ENCODE results near the gene FGF2.

The FGF2 gene

GRCh38 chr4:122917731-122918130 is 91.1 kb downstream of the FGF2 start:
- no peak overlapping the region for H3K27ac ChIP-seq (ENCODE audit: low read depth, low read length)

DNA sequence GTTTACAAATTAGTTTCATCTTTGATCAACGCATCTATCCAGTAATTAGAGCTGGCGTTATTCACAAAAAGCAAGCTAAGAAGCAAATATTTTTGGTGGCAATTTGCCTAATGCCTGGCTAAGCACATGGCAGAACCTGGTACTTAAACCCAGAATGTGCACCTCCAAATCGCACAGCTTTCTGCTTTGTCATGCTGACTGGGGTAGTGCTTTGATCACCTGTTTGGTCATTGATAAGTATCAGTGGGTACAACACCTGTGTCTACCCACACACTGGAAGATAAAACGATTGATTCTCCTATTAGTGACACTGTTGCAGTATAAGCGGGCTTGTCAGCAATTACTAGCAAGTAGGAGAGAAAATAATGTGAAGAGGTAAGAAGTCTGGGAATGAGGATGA is 93.8 kb downstream of the FGF2 start:
- Histone ChIP-seq H3K36me3 (ENCODE audit: control insufficient read depth, low read length) (no peaks in the 10 kb centered on the region; the same call in 1 of the 2 replicates), H3K4me1 (ENCODE audit: control insufficient read depth, low read length) (peaks cover 10% of the 10 kb centered on the region), H3K9me2 (replicated peaks; ENCODE audit: control insufficient read depth, low read length) (no peaks in the 10 kb centered on the region), H3K4me3 (ENCODE audit: low read length) (no peak overlapping the region), H3K79me2 (ENCODE audit: control insufficient read depth, low read length) (peaks cover 22% of the 10 kb centered on the region), H3K27me3 (ENCODE audit: control insufficient read depth, low read length) (no peaks in the 10 kb centered on the region), H3K27ac (ENCODE audit: low read depth, low read length) (no peak overlapping the region), H3F3A (ENCODE audit: control insufficient read depth, insufficient read depth) (peaks cover 8% of the 10 kb centered on the region), H3K4me2 (ENCODE audit: low read length) (no peak overlapping the region), H3K9me3 (ENCODE audit: control insufficient read depth, insufficient read depth, low read length) (no peaks in the 10 kb centered on the region), H4K20me1 (ENCODE audit: control insufficient read depth, insufficient read depth, low read depth, low read length) (peaks cover 4% of the 10 kb centered on the region; the same call in 1 of the 2 replicates)
- TF ChIP-seq EZH2phosphoT487 (IDR thresholded peaks at IDR 0.05; ENCODE audit: borderline replicate concordance, low read length) (no peak), CTCF (IDR thresholded peaks at IDR 0.05; ENCODE audit: low read depth, low read length, poor library complexity, severe bottlenecking) (no peak)

More at GRCh38 chr4:122917731-122918130, 91.1 kb downstream of the FGF2 start:
- Histone ChIP-seq H3K9me2 (replicated peaks; ENCODE audit: control insufficient read depth, low read length) (no peaks in the 10 kb centered on the region), H3K4me2 (ENCODE audit: low read length) (no peak overlapping the region), H3K9me3 (ENCODE audit: control insufficient read depth, insufficient read depth, low read length) (no peaks in the 10 kb centered on the region), H3K27me3 (ENCODE audit: control insufficient read depth, low read length) (no peaks in the 10 kb centered on the region), H3K79me2 (ENCODE audit: control insufficient read depth, low read length) (no peaks in the 10 kb centered on the region), H3K36me3 (ENCODE audit: control insufficient read depth, low read length) (peaks cover 3% of the 10 kb centered on the region; the same call in 1 of the 2 replicates), H3K4me3 (ENCODE audit: low read length) (no peak overlapping the region), H4K20me1 (ENCODE audit: control insufficient read depth, insufficient read depth, low read depth, low read length) (no peaks in the 10 kb centered on the region), H3F3A (ENCODE audit: control insufficient read depth, insufficient read depth) (no peaks in the 10 kb centered on the region), H3K4me1 (ENCODE audit: control insufficient read depth, low read length) (no peaks in the 10 kb centered on the region)
- TF ChIP-seq CTCF (IDR thresholded peaks at IDR 0.05; ENCODE audit: low read depth, low read length, poor library complexity, severe bottlenecking) = no peak
- TF ChIP-seq EZH2phosphoT487 (IDR thresholded peaks at IDR 0.05; ENCODE audit: borderline replicate concordance, low read length) = no peak

GRCh38 chr4:122921300-122921699 is 94.7 kb downstream of the FGF2 start:
- H4K20me1 ChIP-seq (ENCODE audit: control insufficient read depth, insufficient read depth, low read depth, low read length) = peaks cover 4% of the 10 kb centered on the region
- no peak overlapping the region for H3K27ac ChIP-seq (ENCODE audit: low read depth, low read length)
- TF ChIP-seq CTCF (IDR thresholded peaks at IDR 0.05; ENCODE audit: low read depth, low read length, poor library complexity, severe bottlenecking) (no peak), EZH2phosphoT487 (IDR thresholded peaks at IDR 0.05; ENCODE audit: borderline replicate concordance, low read length) (no peak)
- no peaks in the 10 kb centered on the region for H3K9me2 ChIP-seq (replicated peaks; ENCODE audit: control insufficient read depth, low read length)
- H3K27me3 ChIP-seq (ENCODE audit: control insufficient read depth, low read length) = no peaks in the 10 kb centered on the region
- H3K4me2 ChIP-seq (ENCODE audit: low read length) = peak overlapping the region; percentile 78
- peak overlapping the region; percentile 96 for H3K4me3 ChIP-seq (ENCODE audit: low read length)
- H3K4me1 ChIP-seq (ENCODE audit: control insufficient read depth, low read length) = peaks cover 10% of the 10 kb centered on the region
- H3K79me2 ChIP-seq (ENCODE audit: control insufficient read depth, low read length) = peaks cover 30% of the 10 kb centered on the region
- H3K36me3 ChIP-seq (ENCODE audit: control insufficient read depth, low read length) = no peaks in the 10 kb centered on the region; the same call in 1 of the 2 replicates
- no peaks in the 10 kb centered on the region for H3K9me3 ChIP-seq (ENCODE audit: control insufficient read depth, insufficient read depth, low read length)
- peaks cover 8% of the 10 kb centered on the region for H3F3A ChIP-seq (ENCODE audit: control insufficient read depth, insufficient read depth)

Measured in DOHH2 (cell line).